ENCODE measurements around the gene NYAP2. TPM values are rescaled to one million over a fixed set of nuclear protein-coding genes. Genes with fewer than 3 reads are reported as not detected.

Gene NYAP2
- total RNA-seq, 2 donors from 2014 or later: 0.05 TPM; not detected in 1

DNA sequence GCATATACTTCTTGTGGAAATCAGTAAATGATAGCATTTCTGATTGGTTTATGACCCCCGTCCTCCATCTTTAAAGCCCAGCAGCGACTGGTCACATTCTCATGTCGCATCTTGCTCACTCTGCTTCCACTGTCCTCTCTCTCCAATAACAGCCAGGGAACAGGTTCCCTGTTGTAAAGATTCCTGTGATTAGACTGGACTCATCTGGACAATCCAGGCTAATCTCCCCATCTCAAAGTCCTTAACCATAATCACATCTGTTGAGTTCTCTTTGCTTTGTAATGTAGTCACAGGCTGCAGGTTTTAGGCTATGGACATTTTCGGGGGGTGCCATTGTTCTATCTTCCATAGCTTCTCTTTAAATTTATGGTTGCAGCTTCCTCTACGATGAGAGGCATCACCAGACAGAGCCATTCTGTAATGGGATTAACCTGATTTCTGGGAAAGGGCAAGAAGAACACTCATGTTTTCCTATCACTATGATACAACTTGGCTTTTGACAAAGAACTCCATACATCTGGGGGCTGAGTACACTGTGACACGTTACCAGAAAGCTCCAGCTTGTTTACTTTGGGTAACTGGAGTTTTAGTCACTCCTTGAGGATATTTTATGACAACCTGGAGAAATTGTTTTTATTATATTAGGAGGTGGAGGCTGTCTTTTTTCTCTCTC lies 159.0 kb downstream of the NYAP2 start:
- no peak overlapping the region for H3K27ac Mint-ChIP-seq
- H3K36me3 Mint-ChIP-seq (ENCODE audit: insufficient read depth in 2 of 2): no peaks in the 10 kb centered on the region
- H3K4me1 Mint-ChIP-seq (ENCODE audit: low read depth): no peaks in the 10 kb centered on the region
- H3K9me3 Mint-ChIP-seq: no peaks in the 10 kb centered on the region
- DNase-seq: no peak
- H3K4me3 Mint-ChIP-seq: no peak overlapping the region
- ATAC-seq (replicated peaks in 1 of 2): no peak
- peaks cover 30% of the 10 kb centered on the region for H3K27me3 Mint-ChIP-seq (ENCODE audit: low read depth)

GRCh38 chr2:225559072-225559415 lies 159.5 kb downstream of the NYAP2 start:
- Mint-ChIP-seq H3K4me1 (ENCODE audit: low read depth) (no peaks in the 10 kb centered on the region), H3K9me3 (no peaks in the 10 kb centered on the region), H3K4me3 (no peak overlapping the region), H3K27me3 (ENCODE audit: low read depth) (peaks cover 32% of the 10 kb centered on the region), H3K36me3 (ENCODE audit: insufficient read depth in 2 of 2) (no peaks in the 10 kb centered on the region), H3K27ac (no peak overlapping the region)
- DNase-seq (no peak), ATAC-seq (replicated peaks in 1 of 2) (no peak)

GRCh38 chr2:225566798-225567197 lies 167.3 kb downstream of the NYAP2 start:
- Mint-ChIP-seq H3K27me3 (ENCODE audit: low read depth) (peaks cover 22% of the 10 kb centered on the region), H3K27ac (no peak overlapping the region), H3K9me3 (peaks cover under 1 to 1% of the 10 kb centered on the region in 2 donors), H3K4me1 (ENCODE audit: low read depth) (no peaks in the 10 kb centered on the region), H3K36me3 (ENCODE audit: insufficient read depth in 2 of 2) (peaks cover under 1 to 1% of the 10 kb centered on the region in 2 donors), H3K4me3 (no peak overlapping the region)
- DNase-seq (no peak), ATAC-seq (replicated peaks in 1 of 2) (no peak)

- H3K4me3 Mint-ChIP-seq: no peak overlapping the region
- DNase-seq: no peak
- H3K27ac Mint-ChIP-seq: no peak overlapping the region
- peaks cover 3 to 5% of the 10 kb centered on the region in 2 donors for H3K9me3 Mint-ChIP-seq
- H3K4me1 Mint-ChIP-seq (ENCODE audit: low read depth): no peaks in the 10 kb centered on the region
- ATAC-seq (replicated peaks in 1 of 2): no peak
- peaks cover 10% of the 10 kb centered on the region for H3K27me3 Mint-ChIP-seq (ENCODE audit: low read depth)
- H3K36me3 Mint-ChIP-seq (ENCODE audit: insufficient read depth in 2 of 2): peaks cover 2% of the 10 kb centered on the region in 2 donors
Measured at GRCh38 chr2:225569995-225570394, 170.5 kb downstream of the NYAP2 start.

- Mint-ChIP-seq H3K4me1 (ENCODE audit: low read depth) (no peaks in the 10 kb centered on the region), H3K9me3 (peaks cover 3 to 5% of the 10 kb centered on the region in 2 donors), H3K27me3 (ENCODE audit: low read depth) (peaks cover 13% of the 10 kb centered on the region), H3K4me3 (no peak overlapping the region), H3K36me3 (ENCODE audit: insufficient read depth in 2 of 2) (peaks cover 2% of the 10 kb centered on the region in 2 donors), H3K27ac (no peak overlapping the region)
- ATAC-seq (replicated peaks in 1 of 2): no peak
- no peak for DNase-seq
Measured at GRCh38 chr2:225573603-225574002, 174.1 kb downstream of the NYAP2 start.

DNA sequence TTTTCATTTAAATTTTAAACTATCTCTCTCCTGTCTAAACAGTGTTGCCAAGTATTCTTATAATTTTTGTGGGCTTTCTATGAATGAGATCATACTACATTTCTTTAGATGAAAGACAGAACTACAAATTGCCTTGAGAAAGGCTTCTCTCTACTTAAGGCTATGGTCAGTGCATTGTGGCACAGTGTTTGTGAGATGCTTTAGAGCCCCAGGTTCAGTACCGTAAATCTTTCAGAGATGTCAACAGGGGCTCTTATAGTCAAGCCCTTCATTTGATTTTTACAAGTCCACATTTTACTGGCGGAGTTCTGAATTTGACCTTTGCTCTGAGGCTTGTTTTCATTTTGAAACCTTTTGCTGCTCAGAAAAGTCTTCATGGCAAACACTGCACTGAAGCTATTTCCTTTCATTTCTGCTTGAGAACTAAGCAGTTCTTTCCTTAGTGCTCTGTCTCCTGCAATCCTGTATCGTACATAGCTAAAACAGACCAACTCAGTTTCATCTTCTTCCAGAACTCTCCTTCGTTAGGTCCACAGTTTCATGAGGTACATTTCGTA lies 175.2 kb downstream of the NYAP2 start:
- ATAC-seq (replicated peaks in 1 of 2) (no peak), DNase-seq (no peak)
- no peaks in the 10 kb centered on the region for H3K4me1 Mint-ChIP-seq (ENCODE audit: low read depth)
- H3K27me3 Mint-ChIP-seq (ENCODE audit: low read depth): peaks cover 17% of the 10 kb centered on the region
- H3K9me3 Mint-ChIP-seq: peaks cover 3 to 5% of the 10 kb centered on the region in 2 donors
- no peak overlapping the region for H3K27ac Mint-ChIP-seq
- no peak overlapping the region for H3K4me3 Mint-ChIP-seq
- H3K36me3 Mint-ChIP-seq (ENCODE audit: insufficient read depth in 2 of 2): peaks cover 2% of the 10 kb centered on the region in 2 donors

DNA sequence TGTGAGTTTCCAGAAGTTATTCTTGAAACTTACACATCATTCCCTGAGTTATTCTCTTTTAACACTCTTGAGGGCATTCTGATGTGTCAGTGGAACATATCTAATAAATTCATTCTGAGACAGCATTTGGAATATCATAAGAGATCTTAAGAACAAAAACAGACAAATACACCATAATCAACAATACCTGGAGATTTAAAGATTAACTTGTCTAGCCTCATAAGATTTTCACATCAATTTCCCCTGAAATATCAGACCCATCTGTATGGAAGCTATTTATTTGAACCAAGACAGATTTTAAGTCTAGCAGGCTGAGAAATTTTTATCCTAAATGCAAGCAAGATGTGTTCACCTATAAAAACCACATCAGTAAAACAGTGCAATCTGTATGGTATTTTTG lies 181.6 kb downstream of the NYAP2 start:
- Mint-ChIP-seq H3K27me3 (ENCODE audit: low read depth) (peaks cover 17% of the 10 kb centered on the region), H3K4me1 (ENCODE audit: low read depth) (no peaks in the 10 kb centered on the region), H3K4me3 (no peak overlapping the region), H3K36me3 (ENCODE audit: insufficient read depth in 2 of 2) (no peaks in the 10 kb centered on the region), H3K27ac (no peak overlapping the region), H3K9me3 (no peaks in the 10 kb centered on the region)
- ATAC-seq (replicated peaks in 1 of 2): no peak
- DNase-seq: no peak

- ATAC-seq (replicated peaks in 1 of 2) (no peak), DNase-seq (no peak)
- Mint-ChIP-seq H3K4me3 (no peak overlapping the region), H3K27ac (no peak overlapping the region), H3K4me1 (ENCODE audit: low read depth) (no peaks in the 10 kb centered on the region), H3K27me3 (ENCODE audit: low read depth) (peaks cover 17% of the 10 kb centered on the region), H3K36me3 (ENCODE audit: insufficient read depth in 2 of 2) (no peaks in the 10 kb centered on the region), H3K9me3 (no peaks in the 10 kb centered on the region)
Measured at GRCh38 chr2:225581906-225582305, 182.4 kb downstream of the NYAP2 start.

DNA sequence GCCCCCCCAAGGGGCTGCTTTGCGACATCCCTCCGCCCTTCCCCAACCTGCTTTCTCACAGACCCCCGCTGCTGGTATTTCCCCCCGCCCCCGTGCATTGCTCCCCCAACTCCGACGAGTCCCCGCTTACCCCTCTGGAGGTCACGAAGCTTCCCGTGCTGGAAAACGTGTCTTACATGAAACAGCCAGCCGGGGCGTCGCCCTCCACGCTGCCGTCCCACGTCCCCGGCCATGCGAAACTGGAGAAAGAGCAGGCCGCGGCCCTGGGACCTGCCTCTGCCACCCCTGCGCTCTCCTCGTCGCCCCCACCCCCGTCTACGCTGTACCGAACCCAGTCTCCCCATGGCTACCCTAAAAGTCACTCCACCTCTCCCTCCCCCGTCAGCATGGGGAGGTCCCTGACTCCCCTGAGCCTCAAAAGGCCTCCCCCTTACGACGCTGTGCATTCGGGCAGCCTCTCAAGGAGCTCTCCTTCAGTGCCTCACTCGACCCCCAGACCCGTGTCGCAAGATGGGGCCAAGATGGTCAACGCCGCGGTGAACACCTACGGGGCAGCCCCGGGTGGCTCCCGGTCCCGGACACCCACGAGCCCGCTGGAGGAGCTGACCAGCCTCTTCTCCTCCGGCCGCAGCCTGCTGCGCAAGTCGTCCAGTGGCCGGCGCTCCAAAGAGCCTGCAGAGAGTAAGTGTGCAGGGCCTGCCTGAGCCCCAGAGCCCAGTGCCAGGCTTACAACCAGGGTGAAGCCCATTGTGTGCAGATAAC lies 183.0 kb downstream of the NYAP2 start:
- no peaks in the 10 kb centered on the region for H3K9me3 Mint-ChIP-seq
- H3K4me3 Mint-ChIP-seq: no peak overlapping the region
- no peaks in the 10 kb centered on the region for H3K36me3 Mint-ChIP-seq (ENCODE audit: insufficient read depth in 2 of 2)
- DNase-seq (no peak), ATAC-seq (replicated peaks in 1 of 2) (no peak)
- H3K4me1 Mint-ChIP-seq (ENCODE audit: low read depth): no peaks in the 10 kb centered on the region
- H3K27me3 Mint-ChIP-seq (ENCODE audit: low read depth): peaks cover 17% of the 10 kb centered on the region
- no peak overlapping the region for H3K27ac Mint-ChIP-seq

DNA sequence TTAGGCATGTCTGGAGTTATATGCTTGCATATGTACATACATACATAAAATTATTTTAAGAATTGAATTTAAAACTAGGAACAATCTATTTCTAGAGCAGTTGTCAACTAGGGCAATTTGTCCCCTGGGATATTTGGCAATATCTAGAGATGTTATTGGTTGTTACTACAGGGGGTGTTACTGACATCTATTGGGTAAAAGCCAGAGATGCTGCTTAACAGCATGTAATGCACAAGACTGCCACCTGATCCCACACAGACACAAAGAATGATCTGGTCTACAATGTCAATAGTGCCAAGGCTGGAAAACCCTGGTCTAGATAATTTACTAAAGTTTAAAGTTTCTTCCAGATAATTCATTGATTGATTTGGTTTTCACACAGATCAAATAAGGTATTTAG lies 185.3 kb downstream of the NYAP2 start:
- no peaks in the 10 kb centered on the region for H3K27me3 Mint-ChIP-seq (ENCODE audit: low read depth)
- no peaks in the 10 kb centered on the region for H3K9me3 Mint-ChIP-seq
- no peak overlapping the region for H3K27ac Mint-ChIP-seq

DNA sequence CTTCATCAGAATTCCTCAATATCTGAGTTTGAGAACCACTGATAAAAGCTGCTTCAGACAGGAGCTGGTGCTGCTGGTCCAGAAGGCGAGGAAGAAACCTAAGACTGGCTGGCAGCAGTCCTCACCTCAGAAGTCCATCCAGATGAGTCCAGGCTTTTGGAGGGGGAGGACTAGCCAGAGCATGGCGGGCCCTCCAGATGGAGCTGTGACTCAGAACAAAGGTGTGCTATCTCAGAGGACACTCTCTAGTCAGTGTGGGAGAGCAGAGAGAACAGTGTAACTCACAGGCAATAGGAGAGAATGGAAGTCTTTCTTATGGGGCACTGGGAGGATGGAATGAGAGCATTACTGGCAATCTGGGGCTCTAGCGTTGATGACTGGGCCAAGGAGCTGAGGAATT lies 191.4 kb downstream of the NYAP2 start:
- Mint-ChIP-seq H3K36me3 (ENCODE audit: insufficient read depth in 2 of 2) (no peaks in the 10 kb centered on the region), H3K4me3 (no peak overlapping the region), H3K27ac (no peak overlapping the region), H3K27me3 (ENCODE audit: low read depth) (peaks cover 7% of the 10 kb centered on the region), H3K4me1 (ENCODE audit: low read depth) (no peaks in the 10 kb centered on the region), H3K9me3 (no peaks in the 10 kb centered on the region)
- ATAC-seq (replicated peaks in 1 of 2) (no peak), DNase-seq (no peak)

More for the DNA sequence above, 185.3 kb downstream of the NYAP2 start:
- DNase-seq (no peak), ATAC-seq (replicated peaks in 1 of 2) (no peak)
- no peak overlapping the region for H3K4me3 Mint-ChIP-seq
- no peaks in the 10 kb centered on the region for H3K36me3 Mint-ChIP-seq (ENCODE audit: insufficient read depth in 2 of 2)
- no peaks in the 10 kb centered on the region for H3K4me1 Mint-ChIP-seq (ENCODE audit: low read depth)

DNA sequence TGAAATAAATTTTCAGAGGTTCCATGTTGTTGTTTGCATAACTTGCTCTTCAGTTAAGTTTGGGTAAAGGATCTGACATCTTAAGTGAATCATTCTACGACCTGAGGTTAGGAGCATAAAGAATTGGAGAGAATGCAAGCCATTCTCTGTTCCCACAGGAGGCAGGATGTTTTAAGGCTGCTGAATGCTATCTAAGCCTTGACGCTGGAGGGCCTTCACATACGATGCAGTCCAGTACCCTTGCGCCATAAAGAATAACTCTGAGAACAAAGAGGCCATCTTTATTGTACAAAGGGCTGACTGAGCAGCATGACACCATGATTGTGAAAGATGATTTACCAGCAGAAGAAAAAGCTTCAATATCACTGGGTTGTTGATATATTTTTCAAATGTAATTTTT lies 198.4 kb downstream of the NYAP2 start:
- Mint-ChIP-seq H3K4me1 (ENCODE audit: low read depth) (peaks cover 5% of the 10 kb centered on the region), H3K27ac (no peak overlapping the region), H3K9me3 (no peaks in the 10 kb centered on the region), H3K4me3 (no peak overlapping the region), H3K36me3 (ENCODE audit: insufficient read depth in 2 of 2) (no peaks in the 10 kb centered on the region), H3K27me3 (ENCODE audit: low read depth) (no peaks in the 10 kb centered on the region)
- DNase-seq: no peak
- ATAC-seq (replicated peaks in 1 of 2): no peak

GRCh38 chr2:225598426-225598825 lies 198.9 kb downstream of the NYAP2 start:
- Mint-ChIP-seq H3K27ac (no peak overlapping the region), H3K9me3 (no peaks in the 10 kb centered on the region), H3K36me3 (ENCODE audit: insufficient read depth in 2 of 2) (no peaks in the 10 kb centered on the region), H3K4me1 (ENCODE audit: low read depth) (peaks cover 5% of the 10 kb centered on the region), H3K27me3 (ENCODE audit: low read depth) (no peaks in the 10 kb centered on the region), H3K4me3 (no peak overlapping the region)
- DNase-seq (no peak), ATAC-seq (replicated peaks in 1 of 2) (no peak)
